AG09319 (cell line): ENCODE results near the gene NMNAT1.

Experiments
- DNase-seq: peaks from one replicate; pipeline ENCODE4 v3.0.0-alpha.2; 2010; ENCODE audit warnings: low read depth; ENCODE audit errors: extremely low read depth
- TF ChIP-seq, protein P1 (sequence below): IDR thresholded peaks from 2 replicates; pipeline ENCODE4 v1.5.1; 2011; ENCODE audit warnings: low read depth, mild to moderate bottlenecking, inconsistent platforms, low read length, moderate library complexity

The NMNAT1 gene

DNA sequence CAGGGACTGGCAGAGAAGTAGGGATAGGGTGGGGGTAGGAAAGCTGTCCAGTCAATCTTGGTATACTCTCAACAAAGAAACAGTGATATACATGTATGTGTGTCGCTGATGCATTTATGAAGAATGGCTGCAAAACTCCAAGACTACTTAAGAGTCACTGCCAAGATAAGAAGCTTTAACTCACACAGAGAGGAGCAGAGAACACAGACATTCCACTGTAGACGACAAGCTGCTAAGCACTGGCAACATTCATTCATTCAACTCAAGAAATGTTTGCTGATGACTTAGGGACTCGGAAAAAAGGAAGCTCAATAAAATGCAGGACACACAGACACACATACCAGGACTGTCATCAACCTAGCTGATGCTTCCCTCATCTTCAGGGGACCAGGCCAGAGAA, 38.7 kb upstream of the NMNAT1 start:
- TF ChIP-seq, protein P1, sequence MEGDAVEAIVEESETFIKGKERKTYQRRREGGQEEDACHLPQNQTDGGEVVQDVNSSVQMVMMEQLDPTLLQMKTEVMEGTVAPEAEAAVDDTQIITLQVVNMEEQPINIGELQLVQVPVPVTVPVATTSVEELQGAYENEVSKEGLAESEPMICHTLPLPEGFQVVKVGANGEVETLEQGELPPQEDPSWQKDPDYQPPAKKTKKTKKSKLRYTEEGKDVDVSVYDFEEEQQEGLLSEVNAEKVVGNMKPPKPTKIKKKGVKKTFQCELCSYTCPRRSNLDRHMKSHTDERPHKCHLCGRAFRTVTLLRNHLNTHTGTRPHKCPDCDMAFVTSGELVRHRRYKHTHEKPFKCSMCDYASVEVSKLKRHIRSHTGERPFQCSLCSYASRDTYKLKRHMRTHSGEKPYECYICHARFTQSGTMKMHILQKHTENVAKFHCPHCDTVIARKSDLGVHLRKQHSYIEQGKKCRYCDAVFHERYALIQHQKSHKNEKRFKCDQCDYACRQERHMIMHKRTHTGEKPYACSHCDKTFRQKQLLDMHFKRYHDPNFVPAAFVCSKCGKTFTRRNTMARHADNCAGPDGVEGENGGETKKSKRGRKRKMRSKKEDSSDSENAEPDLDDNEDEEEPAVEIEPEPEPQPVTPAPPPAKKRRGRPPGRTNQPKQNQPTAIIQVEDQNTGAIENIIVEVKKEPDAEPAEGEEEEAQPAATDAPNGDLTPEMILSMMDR: no peak
- DNase-seq: no peak

- no peak for DNase-seq
- TF ChIP-seq, protein P1: no peak
Observed at GRCh38 chr1:9905010-9905409, 38.3 kb upstream of the NMNAT1 start.

DNA sequence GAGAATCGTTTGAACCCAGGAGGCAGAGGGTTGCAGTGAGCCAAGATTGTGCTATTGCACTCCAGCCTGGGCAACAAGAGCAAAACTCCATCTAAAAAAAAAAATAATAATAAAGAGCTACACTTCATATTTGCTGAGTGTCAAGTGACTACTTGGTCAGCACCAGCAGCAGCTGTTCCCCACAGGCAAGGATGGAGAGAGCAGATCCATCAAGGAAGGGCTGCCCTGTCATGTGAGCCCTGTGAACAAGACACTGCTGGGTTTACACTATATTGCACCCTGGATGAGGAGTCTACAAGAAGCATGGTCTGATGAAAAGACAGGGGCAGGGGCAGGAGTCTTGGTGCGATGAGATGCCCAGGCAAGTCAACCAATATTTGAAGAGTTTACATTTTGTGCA, 36.8 kb upstream of the NMNAT1 start:
- TF ChIP-seq, protein P1: no peak

DNA sequence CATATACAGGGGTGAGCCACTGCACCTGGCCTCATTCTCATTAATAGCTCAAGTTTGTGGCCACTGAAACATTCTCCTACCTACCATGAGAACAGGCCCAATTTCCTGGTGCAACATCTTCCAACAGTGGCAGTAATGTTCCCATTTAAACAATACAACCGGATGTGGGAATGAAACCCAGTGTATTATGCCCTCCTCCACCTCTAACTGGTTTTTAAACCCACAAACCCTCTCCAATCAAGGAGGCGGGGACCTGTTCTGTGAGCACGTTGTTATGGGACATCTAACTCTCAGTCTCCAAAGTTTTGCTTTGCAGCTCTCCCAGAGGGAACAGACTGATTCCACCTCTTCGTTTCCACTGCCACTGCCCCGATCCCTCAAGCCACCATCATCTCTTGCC, 35.8 kb upstream of the NMNAT1 start:
- DNase-seq: no peak
- TF ChIP-seq, protein P1: no peak

More for the DNA sequence above, 36.8 kb upstream of the NMNAT1 start:
- no peak for DNase-seq

GRCh38 chr1:9908871-9909233, 34.4 kb upstream of the NMNAT1 start:
- no peak for DNase-seq
- TF ChIP-seq, protein P1: no peak

GRCh38 chr1:9909234-9910046, 33.8 kb upstream of the NMNAT1 start:
- TF ChIP-seq, protein P1: no peak
- no peak for DNase-seq

GRCh38 chr1:9910076-9910422, 33.2 kb upstream of the NMNAT1 start, which contains the start of gene CTNNBIP1:
Gene CTNNBIP1, minus strand, starts transcription at chr1:9910269. Its CDS starts 38,205 bp downstream, at chr1:9872064.
- DNase-seq: no peak
- TF ChIP-seq, protein P1: no peak
